ENCODE measurements around the gene ADI1. TPM values are rescaled to one million over a fixed set of nuclear protein-coding genes. Genes with fewer than 3 reads are reported as not detected.

ADI1 gene
- total and polyA plus RNA-seq, 2 of the 8 experiments (the other 6 are each of a cell fraction or from before 2014, with no cell fraction given), result 12.2 to 40.2 TPM

GRCh38 chr2:3469486-3469885, 49.8 kb downstream of the ADI1 start:
- no peak overlapping the region for H2AK5ac ChIP-seq (ENCODE audit: low read depth, low read length)

More at GRCh38 chr2:3469486-3469885, 49.8 kb downstream of the ADI1 start:
- Histone ChIP-seq H3K9ac (replicated peaks in 1 of 4; ENCODE audit: extremely low read depth in 1 of 4, low read depth in 3 of 4, low read length in 3 of 4) (no peak overlapping the region), H2AFZ (ENCODE audit: low read length) (no peak overlapping the region), H3K36me3 (ENCODE audit: control insufficient read depth in 2 of 4, insufficient read depth in 4 of 4, low read length in 3 of 4) (peaks cover 0 to 14% (median 1%) of the 10 kb centered on the region in 4 experiments; a peak in 5 of 8 replicates), H2BK5ac (ENCODE audit: low read depth, low read length) (no peak overlapping the region), H3K27ac (ENCODE audit: low read depth, low read length) (no peak overlapping the region), H3K4me1 (replicated peaks in 1 of 4; ENCODE audit: control insufficient read depth in 3 of 4, insufficient read depth in 4 of 4, low read length in 3 of 4) (peaks cover 0 to 2% (median 0%) of the 10 kb centered on the region in 4 experiments; a peak in 1 of 7 replicates), H3K4ac (replicated peaks; ENCODE audit: insufficient read length, low read depth, low read length) (no peak overlapping the region), H4K20me1 (replicated peaks in 1 of 2; ENCODE audit: control insufficient read depth in 1 of 2, insufficient read depth in 2 of 2, low read length in 2 of 2) (peaks cover 0 to 2% of the 10 kb centered on the region in 2 experiments), H2BK120ac (replicated peaks; ENCODE audit: low read depth, low read length) (no peak overlapping the region), H3K4me3 (ENCODE audit: extremely low read depth in 1 of 4, insufficient read depth in 2 of 4, low read depth in 3 of 4, low read length in 4 of 4) (no peak overlapping the region), H3K9me3 (ENCODE audit: insufficient read depth in 2 of 2, low read depth in 1 of 2, low read length in 1 of 2) (no peaks in the 10 kb centered on the region), H2BK15ac (ENCODE audit: low read length) (no peak overlapping the region), H4K91ac (replicated peaks; ENCODE audit: insufficient read length, low read length) (no peak overlapping the region), H3K18ac (ENCODE audit: extremely low read depth, low read length) (no peak overlapping the region), H3K23ac (ENCODE audit: insufficient read length) (no peak overlapping the region), H3K4me2 (ENCODE audit: insufficient read depth in 1 of 2, low read depth in 2 of 2, low read length in 2 of 2) (no peak overlapping the region), H3K79me1 (ENCODE audit: low read depth, low read length) (no peaks in the 10 kb centered on the region), H3K27me3 (replicated peaks in 1 of 4; ENCODE audit: control insufficient read depth in 3 of 4, extremely low read depth in 1 of 4, insufficient read depth in 3 of 4, low read length in 3 of 4) (no peaks in the 10 kb centered on the region), H3K14ac (ENCODE audit: insufficient read length) (no peak overlapping the region), H3K79me2 (ENCODE audit: control insufficient read depth in 1 of 2, insufficient read depth in 2 of 2, low read length in 2 of 2) (no peaks in the 10 kb centered on the region), H4K8ac (ENCODE audit: extremely low read depth, insufficient read depth, low read length) (no peak overlapping the region), H2BK20ac (ENCODE audit: low read length) (no peak overlapping the region), H2BK12ac (ENCODE audit: low read depth, low read length) (no peak overlapping the region), H3K56ac (replicated peaks; ENCODE audit: insufficient read length, low read depth, low read length) (no peak overlapping the region), H4K5ac (ENCODE audit: insufficient read length, low read depth, low read length) (no peak overlapping the region), H3K23me2 (ENCODE audit: low read depth, low read length) (no peaks in the 10 kb centered on the region)
- DNase-seq (ENCODE audit: low read depth in 1 of 2, low spot score in 2 of 2) (no peak), FAIRE-seq (no peak)
- 93% methylated on average over 7 of the region's 7 CpGs; no CpG with 5 or more reads in 1 of the 2 experiments for WGBS, 2 experiments (ENCODE audit: extremely low coverage in 1 of 2, insufficient coverage in 1 of 2, insufficient read length in 1 of 2, insufficient replicate concordance in 2 of 2, low coverage in 1 of 2, low lambda C conversion rate in 2 of 2, missing lambda C conversion rate in 1 of 2)
- TF ChIP-seq SIN3A (conservative IDR thresholded peaks at IDR 0.05 in 1 of 2, IDR thresholded peaks at IDR 0.05 in 1 of 2; ENCODE audit: low read depth in 1 of 2, low read length in 2 of 2) (no peak), CBX8 (IDR thresholded peaks at IDR 0.05; ENCODE audit: borderline replicate concordance, low read depth, low read length) (no peak), E2F6 (IDR thresholded peaks at IDR 0.05) (no peak), ZNF274 (IDR thresholded peaks at IDR 0.05; ENCODE audit: borderline replicate concordance, extremely low read depth, low read length) (no peak), TAF7 (optimal IDR thresholded peaks at IDR 0.05; ENCODE audit: borderline replicate concordance, low read depth, low read length) (no peak), GTF2F1 (IDR thresholded peaks at IDR 0.05; ENCODE audit: borderline replicate concordance, low read depth, low read length) (no peak), CHD2 (IDR thresholded peaks at IDR 0.05; ENCODE audit: low read length) (no peak), HDAC6 (IDR thresholded peaks at IDR 0.05; ENCODE audit: low read depth, low read length) (no peak), KDM1A (IDR thresholded peaks at IDR 0.05; ENCODE audit: borderline replicate concordance, low read length) (no peak), RXRA (IDR thresholded peaks at IDR 0.05; ENCODE audit: insufficient read depth, low read depth, low read length) (no peak), BCL11A (IDR thresholded peaks at IDR 0.05; ENCODE audit: low read depth in 2 of 2, low read length in 2 of 2) (no peak), POLR2A (IDR thresholded peaks at IDR 0.05; ENCODE audit: control extremely low read depth in 1 of 2, low read depth in 2 of 2, low read length in 2 of 2) (no peak), SIX5 (IDR thresholded peaks at IDR 0.05; ENCODE audit: low read depth, low read length) (no peak)
- ChIA-PET POLR2A (ENCODE audit: partially characterized antibody) (interaction anchor here (0.8 to 1.9 kb wide), 2 partner anchors 14 to 89 kb away, joined by 3 to 5 read pairs; partner anchors contain the start of gene RNASEH1), CTCF (ENCODE audit: partially characterized antibody) (interaction anchor here (15.8 kb wide), 1 partner anchor 7 kb away, joined by 152 read pairs; no protein-coding TSS in a partner anchor)

Data from H1 (cell line).